Measurements from ENCODE around the gene RGS3. TPM values are rescaled to one million over a fixed set of nuclear protein-coding genes. Genes with fewer than 3 reads are reported as not detected.

Gene RGS3
- total RNA-seq, 4 donors from 2014 or later, result 5.9 to 11.8 (median 9.8) TPM

DNA sequence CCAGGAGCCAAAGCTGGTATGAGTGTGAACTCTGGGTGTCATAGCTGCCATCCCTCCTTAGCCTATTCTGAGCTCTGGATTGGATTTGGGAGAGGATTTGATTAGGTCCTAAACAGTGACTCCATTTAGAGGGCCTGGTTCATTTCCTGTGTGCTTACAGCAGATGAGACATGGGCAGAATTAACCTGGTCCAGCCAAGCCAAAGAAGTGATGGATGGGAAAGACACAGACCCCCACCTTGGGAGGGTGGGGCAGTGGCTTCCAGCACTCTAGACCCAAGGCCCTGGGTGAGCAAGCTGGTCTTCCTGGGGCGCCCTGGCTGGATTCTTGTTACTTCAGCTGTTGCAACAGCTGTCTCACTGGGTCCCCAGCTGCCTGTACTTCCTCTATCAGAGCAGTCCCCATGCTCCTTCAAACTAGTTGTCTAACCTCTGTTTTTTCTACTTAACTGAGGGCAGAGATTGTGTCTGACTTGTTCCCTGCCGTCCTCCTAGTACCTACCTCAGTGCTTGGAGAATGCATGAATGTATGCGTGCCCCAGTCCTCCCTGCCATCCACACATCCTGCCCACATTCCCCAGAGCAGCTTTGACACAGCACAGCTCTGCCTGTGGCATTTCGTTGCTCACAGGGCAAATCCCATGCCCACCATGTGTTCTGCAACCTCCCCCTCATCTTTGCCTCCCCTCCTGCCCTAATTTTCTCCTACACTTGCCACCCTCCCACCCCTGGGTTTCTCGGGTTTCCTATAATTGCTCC, 115.9 kb downstream of the RGS3 start:
- intact Hi-C loops (cut with DNase I; ENCODE audit: low total_unique reads) (loop anchor here (5.0 kb wide), 1 partner anchor 117 kb away; the partner anchor contains the start of gene RGS3), in situ Hi-C loops (cut with MboI; ENCODE audit: low sequenced_read_pairs in 4 of 4) (loop anchor here in 1 of 4 donors (10.0 kb wide), 1 partner anchor 135 kb away; no protein-coding TSS in a partner anchor)
- DNase-seq, result no peak
- Histone ChIP-seq H3K4me1 (peaks cover 46 to 47% of the 10 kb centered on the region in 2 donors), H3K27me3 (no peaks in the 10 kb centered on the region), H3K36me3 (peaks cover 0 to 5% of the 10 kb centered on the region in 2 donors), H3K9me3 (no peaks in the 10 kb centered on the region), H3K27ac (peak overlapping the region; percentile 66 to 80 (median 76)), H3K4me3 (no peak overlapping the region)
- ATAC-seq, result no peak
- TF ChIP-seq, protein P1, sequence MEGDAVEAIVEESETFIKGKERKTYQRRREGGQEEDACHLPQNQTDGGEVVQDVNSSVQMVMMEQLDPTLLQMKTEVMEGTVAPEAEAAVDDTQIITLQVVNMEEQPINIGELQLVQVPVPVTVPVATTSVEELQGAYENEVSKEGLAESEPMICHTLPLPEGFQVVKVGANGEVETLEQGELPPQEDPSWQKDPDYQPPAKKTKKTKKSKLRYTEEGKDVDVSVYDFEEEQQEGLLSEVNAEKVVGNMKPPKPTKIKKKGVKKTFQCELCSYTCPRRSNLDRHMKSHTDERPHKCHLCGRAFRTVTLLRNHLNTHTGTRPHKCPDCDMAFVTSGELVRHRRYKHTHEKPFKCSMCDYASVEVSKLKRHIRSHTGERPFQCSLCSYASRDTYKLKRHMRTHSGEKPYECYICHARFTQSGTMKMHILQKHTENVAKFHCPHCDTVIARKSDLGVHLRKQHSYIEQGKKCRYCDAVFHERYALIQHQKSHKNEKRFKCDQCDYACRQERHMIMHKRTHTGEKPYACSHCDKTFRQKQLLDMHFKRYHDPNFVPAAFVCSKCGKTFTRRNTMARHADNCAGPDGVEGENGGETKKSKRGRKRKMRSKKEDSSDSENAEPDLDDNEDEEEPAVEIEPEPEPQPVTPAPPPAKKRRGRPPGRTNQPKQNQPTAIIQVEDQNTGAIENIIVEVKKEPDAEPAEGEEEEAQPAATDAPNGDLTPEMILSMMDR (IDR thresholded peaks at IDR 0.05 in 4 of 5, conservative IDR thresholded peaks at IDR 0.05 in 1 of 5), result no peak
- no peak for TF ChIP-seq POLR2A (IDR thresholded peaks at IDR 0.05)

DNA sequence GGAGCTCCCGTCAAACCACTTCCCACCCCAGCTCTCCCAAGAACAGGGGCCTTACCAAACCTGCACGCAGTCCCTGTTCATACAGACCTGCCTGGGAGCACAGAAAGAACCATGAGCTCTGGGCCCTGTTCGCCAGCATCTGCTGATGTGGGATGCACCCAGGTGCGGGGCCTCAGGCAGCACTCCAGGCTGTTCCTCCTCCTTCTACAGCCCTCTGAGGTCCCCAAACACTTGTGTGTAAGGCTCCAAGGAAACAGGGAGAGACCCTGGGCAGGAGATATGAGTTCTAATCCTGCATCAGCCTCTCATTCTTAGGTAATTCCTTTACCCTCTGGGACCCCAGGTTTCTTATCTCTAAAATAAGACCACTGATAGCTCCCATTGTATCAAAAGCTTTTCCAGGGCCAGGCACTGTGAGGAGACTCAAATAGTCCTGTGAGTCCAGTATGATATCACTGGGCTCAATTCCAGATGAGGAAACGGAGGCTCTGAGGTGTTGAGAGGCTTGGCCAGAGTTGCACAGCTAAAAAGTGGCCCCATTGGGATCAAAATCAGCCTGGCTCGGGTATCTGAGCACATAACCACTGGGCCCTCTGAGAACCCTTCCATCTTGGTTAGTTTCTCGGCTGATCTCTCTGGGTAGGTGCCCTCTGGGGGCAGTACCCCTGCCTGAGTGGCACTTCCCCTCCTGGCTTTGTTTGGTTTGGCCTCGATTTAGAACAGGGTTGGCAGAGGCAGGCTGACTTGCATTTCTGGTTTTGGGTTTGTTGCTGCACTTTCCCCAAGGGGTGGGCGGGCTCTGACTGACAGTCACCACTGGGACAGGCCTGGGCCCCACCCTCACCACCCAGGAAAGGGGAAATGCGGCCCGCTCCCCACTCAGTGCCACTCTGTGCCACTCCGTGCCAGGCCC, 116.8 kb downstream of the RGS3 start:
- ATAC-seq (no peak), DNase-seq (peak; percentile 40 to 58)
- Histone ChIP-seq H3K36me3 (peaks cover 0 to 9% of the 10 kb centered on the region in 2 donors), H3K4me3 (no peak overlapping the region), H3K27me3 (no peaks in the 10 kb centered on the region), H3K9me3 (no peaks in the 10 kb centered on the region), H3K27ac (peak overlapping the region; percentile 66 to 80 (median 76)), H3K4me1 (peaks cover 44 to 46% of the 10 kb centered on the region in 2 donors)
- intact Hi-C loops (cut with DNase I; ENCODE audit: low total_unique reads), result loop anchor here (5.0 kb wide), 1 partner anchor 118 kb away; the partner anchor contains the start of gene RGS3
- in situ Hi-C loops (cut with MboI; ENCODE audit: low sequenced_read_pairs in 4 of 4), result loop anchor here in 1 of 4 donors (10.0 kb wide), 1 partner anchor 135 kb away; no protein-coding TSS in a partner anchor
- TF ChIP-seq POLR2A (IDR thresholded peaks at IDR 0.05), result no peak
- TF ChIP-seq, protein P1 (IDR thresholded peaks at IDR 0.05 in 4 of 5, conservative IDR thresholded peaks at IDR 0.05 in 1 of 5), result no peak

DNA sequence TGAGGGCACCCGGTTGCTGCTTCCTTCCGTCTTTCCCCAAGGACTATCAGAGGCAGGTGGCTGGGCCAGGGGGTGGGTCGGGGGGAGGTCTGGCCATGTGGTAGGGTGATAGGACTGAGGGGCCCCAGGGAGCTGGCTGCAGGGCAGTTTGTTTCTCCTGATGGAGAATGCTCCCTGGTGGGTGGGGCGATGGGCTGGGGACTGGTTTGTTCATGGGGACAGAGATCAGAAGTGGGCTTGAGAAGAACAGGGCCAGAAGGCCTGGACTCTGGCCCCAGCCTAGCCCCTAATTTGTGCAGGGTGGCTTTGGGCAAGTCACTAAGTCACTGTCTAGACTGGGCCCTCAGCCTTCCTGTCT, 117.4 kb downstream of the RGS3 start:
- Histone ChIP-seq H3K36me3 (peaks cover 0 to 9% of the 10 kb centered on the region in 2 donors), H3K9me3 (no peaks in the 10 kb centered on the region), H3K4me3 (peak overlapping the region in 1 of 4 donors; percentile 10), H3K27me3 (no peaks in the 10 kb centered on the region), H3K27ac (peak overlapping the region; percentile 66 to 80 (median 76)), H3K4me1 (peaks cover 44 to 46% of the 10 kb centered on the region in 2 donors)
- TF ChIP-seq POLR2A (IDR thresholded peaks at IDR 0.05), result no peak
- TF ChIP-seq, protein P1 (IDR thresholded peaks at IDR 0.05 in 4 of 5, conservative IDR thresholded peaks at IDR 0.05 in 1 of 5), result no peak
- DNase-seq (no peak), ATAC-seq (no peak)
- intact Hi-C loops (cut with DNase I; ENCODE audit: low total_unique reads) (loop anchor here (5.0 kb wide), 1 partner anchor 119 kb away; the partner anchor contains the start of gene RGS3), in situ Hi-C loops (cut with MboI; ENCODE audit: low sequenced_read_pairs in 4 of 4) (loop anchor here in 1 of 4 donors (10.0 kb wide), 1 partner anchor 136 kb away; no protein-coding TSS in a partner anchor)

DNA sequence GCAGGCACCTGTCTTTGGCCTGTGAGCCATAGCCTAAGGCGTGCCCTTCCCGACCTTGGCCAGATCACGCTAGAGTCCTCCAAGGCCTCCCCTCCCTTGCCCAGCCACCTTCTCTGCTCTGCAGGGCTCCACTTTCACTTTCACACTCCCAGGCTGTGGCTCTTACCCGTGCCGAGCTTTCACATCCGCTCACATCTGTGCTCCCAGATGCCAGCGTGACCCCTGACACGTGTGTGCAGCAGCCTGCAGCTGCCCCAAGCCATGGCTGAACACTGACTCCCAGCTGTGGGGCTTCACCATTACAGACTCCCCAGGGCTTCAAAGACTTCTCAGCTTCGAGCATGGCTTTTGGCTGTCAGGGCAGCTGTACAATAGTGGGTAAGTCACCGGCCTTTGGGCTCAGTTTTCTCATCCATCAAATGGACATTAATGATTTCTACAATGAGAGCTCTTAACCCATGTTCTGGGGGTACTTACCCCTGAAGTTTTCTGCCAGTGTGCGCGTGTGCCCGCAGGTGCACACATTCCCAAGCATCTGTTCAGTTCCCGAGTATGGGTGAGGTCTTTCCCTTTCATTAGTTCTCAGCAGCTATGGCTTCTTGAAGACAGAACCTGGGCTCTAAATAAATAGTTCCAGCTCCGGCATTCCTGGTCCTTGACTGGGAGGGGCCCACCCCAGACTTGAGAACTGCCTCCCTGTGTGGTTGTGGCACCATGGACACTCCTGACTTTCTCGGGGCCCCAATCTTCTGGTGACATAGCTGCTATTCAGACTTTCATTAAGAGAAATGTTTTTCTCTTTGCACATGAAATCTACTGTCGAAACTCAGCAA, 118.6 kb downstream of the RGS3 start:
- DNase-seq (peak; percentile 40 to 74), ATAC-seq (peak; percentile 40 to 79)
- peak overlapping the region; percentile 66 to 80 (median 76) for H3K27ac ChIP-seq
- intact Hi-C loops (cut with DNase I; ENCODE audit: low total_unique reads), result loop anchor here (2.0 to 5.0 kb wide), 2 partner anchors 120 to 135 kb away; partner anchors contain the start of gene RGS3
- no peaks in the 10 kb centered on the region for H3K27me3 ChIP-seq
- in situ Hi-C loops (cut with MboI; ENCODE audit: low sequenced_read_pairs in 4 of 4), result loop anchor here in 1 of 4 donors (10.0 kb wide), 1 partner anchor 137 kb away; no protein-coding TSS in a partner anchor
- peaks cover 41 to 56% of the 10 kb centered on the region in 2 donors for H3K4me1 ChIP-seq
- no peaks in the 10 kb centered on the region for H3K9me3 ChIP-seq
- TF ChIP-seq POLR2A (IDR thresholded peaks at IDR 0.05), result no peak
- TF ChIP-seq, protein P1 (IDR thresholded peaks at IDR 0.05 in 4 of 5, conservative IDR thresholded peaks at IDR 0.05 in 1 of 5), result peak in 4 of 5 experiments; percentile 10 to 52 (median 41)
- H3K4me3 ChIP-seq, result peak overlapping the region; percentile 0 to 30 (median 8)
- peaks cover 0 to 9% of the 10 kb centered on the region in 2 donors for H3K36me3 ChIP-seq

Measured in gastrocnemius medialis (tissue), 4 donors.